ENCODE data around the gene ASB9. TPM values are rescaled to one million over a fixed set of nuclear protein-coding genes. Genes with fewer than 3 reads are reported as not detected.
"Not testable (repeated sequence)": the region's sequence is repeated elsewhere in the genome, so short reads cannot be mapped to it uniquely, and the experiment has no call there.

The ASB9 gene
- 1 to 10 TPM in 1 of 2 donors, under 1 TPM in 1; 0.71 to 2.5 TPM for total RNA-seq

DNA sequence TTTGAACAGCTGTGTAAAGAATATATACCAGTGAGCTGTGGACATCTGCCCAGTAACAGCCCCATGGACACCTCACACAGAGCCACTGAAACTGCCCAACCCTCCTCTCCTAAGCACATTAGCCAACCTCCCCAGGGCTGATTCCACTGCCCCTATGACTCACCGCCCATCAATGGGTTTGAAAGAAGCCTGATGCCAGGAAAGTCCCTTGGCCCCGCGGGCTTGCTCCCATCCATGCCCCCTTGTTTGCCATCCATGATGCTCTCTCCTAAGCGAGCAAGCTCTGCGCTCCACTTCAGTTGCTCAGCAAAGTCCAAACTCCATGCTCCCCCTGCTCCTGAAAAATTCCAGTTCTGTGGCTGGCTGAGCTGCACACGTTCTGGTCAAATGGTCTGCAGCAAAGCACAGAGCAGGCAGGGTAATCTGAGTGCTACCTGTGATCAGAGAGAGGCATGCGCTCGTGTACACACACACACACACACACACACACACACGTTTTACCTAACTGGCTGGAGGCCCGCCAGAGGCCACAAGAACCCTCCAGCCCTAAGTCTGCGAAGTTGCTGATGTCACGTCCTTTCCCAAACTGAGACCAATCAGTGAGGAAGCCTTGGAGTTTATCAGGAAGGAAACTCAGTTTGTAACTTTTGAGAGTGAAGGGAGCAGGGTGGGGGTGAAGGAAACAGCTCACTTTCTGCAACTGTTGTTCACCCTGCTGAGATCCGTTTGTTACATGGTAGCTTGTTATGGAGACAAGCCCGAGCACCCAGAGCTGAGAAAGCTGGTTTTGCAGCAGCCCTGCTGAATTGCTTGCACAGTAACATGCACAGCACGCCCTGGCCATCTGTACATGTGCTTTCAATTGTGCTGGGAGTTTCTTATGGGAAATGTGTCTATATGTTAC lies at the start of gene ASB9:
Gene ASB9 (minus strand): TSS at position 466 of the 904 bp plus-strand sequence. CDS start 209 bp downstream, at position 257.
- peak; percentile 54 to 93 for ATAC-seq

GRCh38 chrX:15319075-15319474 lies 49.2 kb upstream of the ASB9 start:
- peaks cover 0 to 7% of the 10 kb centered on the region in 2 donors for H3K36me3 Mint-ChIP-seq
- H3K9me3 Mint-ChIP-seq = no peaks in the 10 kb centered on the region
- no peak overlapping the region for H3K27ac Mint-ChIP-seq
- ATAC-seq (no peak), DNase-seq (ENCODE audit: low spot score in 2 of 2) (no peak)

More for the DNA sequence above, at the start of gene ASB9:
- Mint-ChIP-seq H3K36me3 (no peaks in the 10 kb centered on the region), H3K27ac (peak within 1 kb of the TSS in 1 of 2 donors; percentile 77), H3K9me3 (no peaks in the 10 kb centered on the region)
- DNase-seq (ENCODE audit: low spot score in 2 of 2) = no peak

- Mint-ChIP-seq H3K36me3 (no peaks in the 10 kb centered on the region), H3K27ac (no peak within 1 kb of the TSS), H3K9me3 (no peaks in the 10 kb centered on the region)
- no peak for DNase-seq (ENCODE audit: low spot score in 2 of 2)
- no peak for ATAC-seq
These were observed 45.6 kb upstream of the ASB9 start, which contains the start of gene ASB11 for GRCh38 chrX:15315509-15315908. ASB11 (minus strand) TSS chrX:15315640; CDS start chrX:15315605, 35 bp downstream.

- Mint-ChIP-seq H3K36me3 (no peaks in the 10 kb centered on the region), H3K9me3 (no peaks in the 10 kb centered on the region), H3K27ac (no peak overlapping the region)
- ATAC-seq (no peak), DNase-seq (ENCODE audit: low spot score in 2 of 2) (no peak)
These were observed 44.6 kb upstream of the ASB9 start for GRCh38 chrX:15314472-15314871.

DNA sequence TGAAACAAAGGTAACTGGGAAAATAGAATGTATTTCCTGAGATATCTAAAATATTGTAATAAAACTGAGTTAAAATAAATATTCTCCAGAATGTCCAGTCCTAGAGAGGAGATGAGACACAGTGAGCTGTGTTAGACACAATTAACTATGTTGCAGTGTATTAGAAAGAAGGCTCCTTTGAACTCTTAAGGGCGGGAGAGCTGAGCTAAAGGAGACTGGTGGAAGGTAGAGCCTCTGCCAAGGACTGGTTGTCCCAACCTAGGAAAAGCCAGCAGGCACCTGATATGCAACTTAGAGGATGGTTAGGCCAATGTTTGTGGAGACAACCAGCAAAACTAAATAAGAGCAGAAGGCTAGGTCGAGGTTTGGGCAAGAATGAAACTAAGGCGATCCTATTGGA lies 41.2 kb upstream of the ASB9 start:
- no peaks in the 10 kb centered on the region for H3K9me3 Mint-ChIP-seq
- H3K27ac Mint-ChIP-seq = no peak overlapping the region
- no peaks in the 10 kb centered on the region for H3K36me3 Mint-ChIP-seq
- ATAC-seq (no peak), DNase-seq (ENCODE audit: low spot score in 2 of 2) (no peak)

- ATAC-seq = no peak
- no peaks in the 10 kb centered on the region for H3K9me3 Mint-ChIP-seq
These were observed 40.2 kb upstream of the ASB9 start for GRCh38 chrX:15310117-15310516.

GRCh38 chrX:15305899-15306298 lies 36.0 kb upstream of the ASB9 start:
- not testable (repeated sequence) for H3K9me3 Mint-ChIP-seq; ATAC-seq; DNase-seq (ENCODE audit: low spot score in 2 of 2); H3K27ac Mint-ChIP-seq; H3K36me3 Mint-ChIP-seq

More at GRCh38 chrX:15310117-15310516, 40.2 kb upstream of the ASB9 start:
- Mint-ChIP-seq H3K36me3 (no peaks in the 10 kb centered on the region), H3K27ac (no peak overlapping the region)
- DNase-seq (ENCODE audit: low spot score in 2 of 2) = no peak

- no peak overlapping the region for H3K27ac Mint-ChIP-seq
- peak; percentile 81 to 87 for ATAC-seq
- no peaks in the 10 kb centered on the region for H3K36me3 Mint-ChIP-seq
- peak in 1 of 2 donors; percentile 2 for DNase-seq (ENCODE audit: low spot score in 2 of 2)
- no peaks in the 10 kb centered on the region for H3K9me3 Mint-ChIP-seq
These were observed 32.0 kb upstream of the ASB9 start for GRCh38 chrX:15301924-15302323.

- no peaks in the 10 kb centered on the region for H3K9me3 Mint-ChIP-seq
- no peak overlapping the region for H3K27ac Mint-ChIP-seq
- DNase-seq (ENCODE audit: low spot score in 2 of 2) (no peak), ATAC-seq (no peak)
- no peaks in the 10 kb centered on the region for H3K36me3 Mint-ChIP-seq
These were observed 30.3 kb upstream of the ASB9 start for GRCh38 chrX:15299941-15300851.

- no peaks in the 10 kb centered on the region for H3K36me3 Mint-ChIP-seq
- DNase-seq (ENCODE audit: low spot score in 2 of 2) (no peak), ATAC-seq (no peak)
- H3K9me3 Mint-ChIP-seq = no peaks in the 10 kb centered on the region
- H3K27ac Mint-ChIP-seq = no peak overlapping the region
These were observed 28.9 kb upstream of the ASB9 start for GRCh38 chrX:15298780-15299179.

DNA sequence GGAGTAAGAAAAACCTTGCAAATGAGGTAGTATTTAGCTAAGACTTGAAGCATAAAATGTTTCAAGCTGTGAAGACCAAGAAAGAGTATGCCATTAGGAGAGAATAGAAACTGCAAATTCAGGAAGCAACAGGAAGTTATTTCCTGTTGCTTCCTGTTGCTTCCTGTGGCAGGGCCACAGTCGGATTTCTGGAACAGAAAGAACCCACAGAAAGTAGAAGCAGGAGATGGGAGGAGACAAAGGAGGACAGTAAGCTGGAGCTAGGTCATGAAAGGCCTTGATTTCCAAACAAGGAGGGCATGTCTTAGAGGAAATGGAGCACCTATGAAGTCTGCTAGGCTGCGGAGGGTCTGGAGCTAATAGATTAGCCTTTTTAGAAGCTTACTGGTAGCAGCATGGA lies 28.3 kb upstream of the ASB9 start:
- Mint-ChIP-seq H3K9me3 (no peaks in the 10 kb centered on the region), H3K36me3 (no peaks in the 10 kb centered on the region), H3K27ac (no peak overlapping the region)
- ATAC-seq (no peak), DNase-seq (ENCODE audit: low spot score in 2 of 2) (no peak)

GRCh38 chrX:15293451-15293850 lies 23.6 kb upstream of the ASB9 start:
- ATAC-seq = no peak
- H3K9me3 Mint-ChIP-seq = no peaks in the 10 kb centered on the region
- H3K36me3 Mint-ChIP-seq = no peaks in the 10 kb centered on the region
- no peak for DNase-seq (ENCODE audit: low spot score in 2 of 2)
- no peak overlapping the region for H3K27ac Mint-ChIP-seq

DNA sequence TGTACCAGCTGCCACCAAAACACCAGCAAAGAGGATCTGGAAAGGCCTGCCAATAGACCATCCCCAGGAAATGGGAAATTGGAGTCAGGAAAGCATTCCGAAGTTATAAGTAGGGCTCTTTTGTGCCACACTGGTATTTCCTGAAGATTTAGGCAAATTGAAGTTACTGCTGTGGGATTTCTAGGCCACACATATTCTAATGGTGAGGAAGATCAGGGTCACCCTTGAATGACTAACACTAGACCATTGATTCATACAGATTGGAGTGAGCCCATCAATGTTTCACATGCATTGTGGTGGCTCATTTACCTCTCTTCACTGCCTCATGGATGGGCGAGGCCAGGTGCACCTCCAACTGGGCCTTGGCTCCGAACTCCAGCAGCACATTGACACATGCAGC lies 23.0 kb upstream of the ASB9 start:
- no peaks in the 10 kb centered on the region for H3K36me3 Mint-ChIP-seq
- H3K9me3 Mint-ChIP-seq = no peaks in the 10 kb centered on the region
- DNase-seq (ENCODE audit: low spot score in 2 of 2) (no peak), ATAC-seq (no peak)
- H3K27ac Mint-ChIP-seq = no peak overlapping the region

GRCh38 chrX:15277604-15278003 lies 7.7 kb upstream of the ASB9 start:
- no peaks in the 10 kb centered on the region for H3K36me3 Mint-ChIP-seq
- no peak overlapping the region for H3K27ac Mint-ChIP-seq
- no peak for ATAC-seq
- no peaks in the 10 kb centered on the region for H3K9me3 Mint-ChIP-seq
- DNase-seq (ENCODE audit: low spot score in 2 of 2) = no peak

GRCh38 chrX:15274946-15275345 lies 5.1 kb upstream of the ASB9 start:
- no peak for ATAC-seq
- Mint-ChIP-seq H3K27ac (no peak overlapping the region), H3K9me3 (no peaks in the 10 kb centered on the region), H3K36me3 (no peaks in the 10 kb centered on the region)
- DNase-seq (ENCODE audit: low spot score in 2 of 2) = no peak

DNA sequence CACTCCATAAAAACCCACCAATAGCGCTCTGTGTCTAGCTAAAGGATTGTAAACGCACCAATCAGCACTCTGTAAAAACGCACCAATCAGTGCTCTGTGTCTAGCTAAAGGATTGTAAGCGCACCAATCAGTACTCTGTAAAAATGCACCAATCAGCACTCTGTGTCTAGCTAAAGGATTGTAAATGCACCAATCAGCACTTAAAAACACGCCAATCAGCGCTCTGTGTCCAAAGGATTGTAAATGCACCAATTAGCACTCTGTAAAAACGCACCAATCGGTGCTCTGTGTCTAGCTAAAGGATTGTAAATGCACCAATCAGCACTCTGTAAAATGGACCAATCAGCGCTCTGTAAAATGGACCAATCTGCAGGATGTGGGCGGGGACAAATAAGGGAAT lies 3.4 kb upstream of the ASB9 start:
- not testable (repeated sequence) for H3K36me3 Mint-ChIP-seq; H3K27ac Mint-ChIP-seq; DNase-seq (ENCODE audit: low spot score in 2 of 2); H3K9me3 Mint-ChIP-seq; ATAC-seq

DNA sequence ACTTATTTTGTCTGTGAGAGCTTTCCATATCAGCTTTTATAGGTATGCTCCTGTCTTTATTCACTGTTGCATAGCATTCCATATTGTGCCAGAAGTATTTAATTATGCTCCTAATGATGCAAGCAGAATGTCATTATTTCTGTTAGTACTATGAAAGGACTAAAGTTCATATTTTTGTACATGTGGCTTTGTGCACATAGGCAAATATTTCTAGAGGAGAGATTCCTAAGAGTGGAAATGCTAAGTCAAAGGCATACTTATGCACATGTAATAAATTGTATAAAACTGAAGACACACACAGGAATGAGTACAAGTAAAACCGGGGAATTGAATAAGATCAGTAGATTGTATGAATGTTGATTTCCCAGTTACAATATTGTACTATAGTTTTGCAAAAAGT lies 1.9 kb upstream of the ASB9 start:
- no peaks in the 10 kb centered on the region for H3K36me3 Mint-ChIP-seq

More for the DNA sequence above, 1.9 kb upstream of the ASB9 start:
- Mint-ChIP-seq H3K27ac (no peak overlapping the region), H3K9me3 (no peaks in the 10 kb centered on the region)
- ATAC-seq = no peak
- DNase-seq (ENCODE audit: low spot score in 2 of 2) = no peak

All from activated naive CD4-positive, alpha-beta T cell treated with anti-CD3 and anti-CD28 coated beads, Interleukin-2, amount 50 U/mL, for 72 hours (primary cell).